ENCODE measurements around the gene VEZF1.

- TF ChIP-seq TCF12 (IDR thresholded peaks at IDR 0.05; ENCODE audit: low read depth, low read length) (no peak), RFX5 (IDR thresholded peaks at IDR 0.05; ENCODE audit: borderline replicate concordance, low read depth, low read length) (no peak), POLR2AphosphoS5 (IDR thresholded peaks at IDR 0.05; ENCODE audit: low read depth, low read length) (no peak), E2F6 (IDR thresholded peaks at IDR 0.05) (no peak), CTCF (IDR thresholded peaks at IDR 0.05; ENCODE audit: control extremely low read depth in 1 of 3, insufficient read depth in 1 of 3, low read depth in 1 of 3, low read length in 3 of 3) (no peak)
Measured at GRCh38 chr17:57931488-57932137, 56.4 kb downstream of the VEZF1 start.

All from H1 (cell line).